ENCODE results near the gene ZNHIT1.

- TF ChIP-seq CTCF (IDR thresholded peaks at IDR 0.05) = no peak
- no peak for TF ChIP-seq NFIC (IDR thresholded peaks at IDR 0.05; ENCODE audit: borderline replicate concordance)
- no peak for TF ChIP-seq POLR2AphosphoS5 (IDR thresholded peaks at IDR 0.05; ENCODE audit: low read depth, low read length)
- TF ChIP-seq SMC3 (IDR thresholded peaks at IDR 0.05; ENCODE audit: low read depth, low read length) = no peak
- TF ChIP-seq REST (IDR thresholded peaks at IDR 0.05; ENCODE audit: low read depth, low read length) = no peak
These were observed 6.0 kb upstream of the ZNHIT1 start for GRCh38 chr7:101212014-101212413.
